K562 (cell line): ENCODE measurements around the gene PGP. TPM values are rescaled to one million over a fixed set of nuclear protein-coding genes. Genes with fewer than 3 reads are reported as not detected.

Experiments used
- ETV5 ChIP-seq: sonication (generic); formaldehyde crosslinking; IDR thresholded peaks from 2 replicates; pipeline ENCODE4 v1.4.0; 2020; ENCODE audit warnings: low read depth, mild to moderate bottlenecking, missing genetic modification reagents
- MBD2 ChIP-seq: sonication (generic); IDR thresholded peaks from 2 replicates; pipeline ENCODE4 v1.6.1; 2016; ENCODE audit warnings: low read depth, borderline replicate concordance
- ZNF592 ChIP-seq: fragments of 450-650 bp; IDR thresholded peaks from 2 replicates; pipeline ENCODE4 v1.6.1; 2017; ENCODE audit warnings: antibody characterized with exemption, mild to moderate bottlenecking
- polyA plus RNA-seq, 8 experiments: library from polyadenylated mRNA; depleted of rRNA in 4 of 8; stranded (reverse) in 5 of 8; unstranded in 3 of 8; fragments of >200 nt; fragmentation: Nextera tagmentation in 2 of 8; fragmentation: Illumina TruSeq in 1 of 8; extraction: Ambion mirVana in 2 of 8; extraction: Trizol in 1 of 8; gene quantifications; 2 replicates each; pipeline versions ENCODE4 v1.2.1 to v1.2.3, GENCODE V29; 2011 to 2014; ENCODE audit warnings: inconsistent platforms in 1 of 8, missing spikeins in 1 of 8
- total RNA-seq, 7 experiments: library from RNA; depleted of rRNA in 6 of 7; stranded (reverse); fragments of >200 nt in 6 of 7; fragmentation: Illumina TruSeq in 2 of 7; extraction: Trizol in 2 of 7; gene quantifications; 2 replicates each; pipeline versions ENCODE4 v1.2.1 to v1.2.3, GENCODE V29; 2011 to 2021; ENCODE audit warnings: low replicate concordance in 1 of 7
- TF ChIP-seq, protein P1 (sequence below): sonication (generic); formaldehyde crosslinking; IDR thresholded peaks from 2 replicates; pipeline ENCODE4 v1.8.0; 2022; ENCODE audit warnings: mild to moderate bottlenecking, missing genetic modification reagents, borderline replicate concordance
- TF ChIP-seq, protein P2 (sequence below): sonication (generic); formaldehyde crosslinking; IDR thresholded peaks from 2 replicates; pipeline ENCODE4 v1.8.1; 2023; ENCODE audit warnings: mild to moderate bottlenecking, missing genetic modification reagents

Gene PGP
- total and polyA plus RNA-seq, 9 of the 15 experiments (the other 6 are each of a cell fraction or from before 2014, with no cell fraction given), result 1.1 to 57.6 (median 19.6) TPM

- TF ChIP-seq, protein P1, sequence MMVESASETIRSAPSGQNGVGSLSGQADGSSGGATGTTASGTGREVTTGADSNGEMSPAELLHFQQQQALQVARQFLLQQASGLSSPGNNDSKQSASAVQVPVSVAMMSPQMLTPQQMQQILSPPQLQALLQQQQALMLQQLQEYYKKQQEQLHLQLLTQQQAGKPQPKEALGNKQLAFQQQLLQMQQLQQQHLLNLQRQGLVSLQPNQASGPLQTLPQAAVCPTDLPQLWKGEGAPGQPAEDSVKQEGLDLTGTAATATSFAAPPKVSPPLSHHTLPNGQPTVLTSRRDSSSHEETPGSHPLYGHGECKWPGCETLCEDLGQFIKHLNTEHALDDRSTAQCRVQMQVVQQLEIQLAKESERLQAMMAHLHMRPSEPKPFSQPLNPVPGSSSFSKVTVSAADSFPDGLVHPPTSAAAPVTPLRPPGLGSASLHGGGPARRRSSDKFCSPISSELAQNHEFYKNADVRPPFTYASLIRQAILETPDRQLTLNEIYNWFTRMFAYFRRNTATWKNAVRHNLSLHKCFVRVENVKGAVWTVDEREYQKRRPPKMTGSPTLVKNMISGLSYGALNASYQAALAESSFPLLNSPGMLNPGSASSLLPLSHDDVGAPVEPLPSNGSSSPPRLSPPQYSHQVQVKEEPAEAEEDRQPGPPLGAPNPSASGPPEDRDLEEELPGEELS (CRISPR knock-in tag), result peak; percentile 80; the same call in 1 of the 2 replicates
- TF ChIP-seq ETV5 (CRISPR knock-in tag) (no peak), ZNF592 (0 out of 2 replicates have a peak, but pooled peaks have one; percentile 24), MBD2 (peak; percentile 46; the same call in 1 of the 2 replicates)
- TF ChIP-seq, protein P2, sequence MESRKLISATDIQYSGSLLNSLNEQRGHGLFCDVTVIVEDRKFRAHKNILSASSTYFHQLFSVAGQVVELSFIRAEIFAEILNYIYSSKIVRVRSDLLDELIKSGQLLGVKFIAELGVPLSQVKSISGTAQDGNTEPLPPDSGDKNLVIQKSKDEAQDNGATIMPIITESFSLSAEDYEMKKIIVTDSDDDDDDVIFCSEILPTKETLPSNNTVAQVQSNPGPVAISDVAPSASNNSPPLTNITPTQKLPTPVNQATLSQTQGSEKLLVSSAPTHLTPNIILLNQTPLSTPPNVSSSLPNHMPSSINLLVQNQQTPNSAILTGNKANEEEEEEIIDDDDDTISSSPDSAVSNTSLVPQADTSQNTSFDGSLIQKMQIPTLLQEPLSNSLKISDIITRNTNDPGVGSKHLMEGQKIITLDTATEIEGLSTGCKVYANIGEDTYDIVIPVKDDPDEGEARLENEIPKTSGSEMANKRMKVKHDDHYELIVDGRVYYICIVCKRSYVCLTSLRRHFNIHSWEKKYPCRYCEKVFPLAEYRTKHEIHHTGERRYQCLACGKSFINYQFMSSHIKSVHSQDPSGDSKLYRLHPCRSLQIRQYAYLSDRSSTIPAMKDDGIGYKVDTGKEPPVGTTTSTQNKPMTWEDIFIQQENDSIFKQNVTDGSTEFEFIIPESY (CRISPR knock-in tag), result peak; percentile 93
Measured at GRCh38 chr16:2178321-2179106, 36.1 kb downstream of the PGP start (continued).
